B cell (primary cell): Measurements from ENCODE around the gene WDR13. TPM values are rescaled to one million over a fixed set of nuclear protein-coding genes. Genes with fewer than 3 reads are reported as not detected.

Source experiments
- ATAC-seq: fragments of 200-7000 bp; cut with Tn5 transposase; one replicate; pipeline ENCODE4 v1.10.0; 2021; ENCODE audit warnings: low read depth, mild to moderate bottlenecking, moderate number of reproducible peaks, moderate library complexity
- CTCF ChIA-PET: fragments of 350-600 bp; sonication (Branson Sonifier 250); formaldehyde crosslinking; loops from one replicate; lab custom pipeline; 2021; ENCODE audit warnings: antibody characterized with exemption, inconsistent platforms; lab: Charles Lee
- POLR2A ChIA-PET: fragments of 350-600 bp; sonication (Branson Sonifier 250); formaldehyde crosslinking; loops from one replicate; lab custom pipeline; 2021; ENCODE audit warnings: antibody characterized with exemption; lab: Charles Lee
- DNase-seq: peaks from one replicate; pipeline ENCODE4 v3.0.0; 2013
- H2AFZ ChIP-seq: 2 replicates; pipeline ENCODE4 v1.6.1; 2012; ENCODE audit warnings: mild to moderate bottlenecking, low read depth, low read length; ENCODE audit not compliant: insufficient read depth, poor library complexity, severe bottlenecking
- H3K27ac ChIP-seq, 2 donors: 1 replicate in 1 of 2; 2 replicates in 1 of 2; pipeline ENCODE4 v1.5.1; 2012 to 2013; ENCODE audit warnings: low read length in 2 of 2, mild to moderate bottlenecking in 2 of 2, moderate library complexity in 1 of 2
- H3K27me3 ChIP-seq, 4 experiments: fragments of 200-600 bp in 1 of 4; sonication (generic) in 1 of 4; replicated peaks in 1 of 4; 1 replicate in 2 of 4; 2 replicates in 2 of 4; pipeline versions ENCODE4 v1.6.1 to v1.7.0; 2013 to 2016; ENCODE audit warnings: low read length in 3 of 4, mild to moderate bottlenecking in 2 of 4, mixed read lengths in 1 of 4, moderate library complexity in 1 of 4; ENCODE audit not compliant: insufficient read depth in 4 of 4, control insufficient read depth in 3 of 4; ENCODE audit errors: control extremely low read depth in 1 of 4
- H3K36me3 ChIP-seq, 2 experiments: replicated peaks in 1 of 2; 1 replicate in 1 of 2; 2 replicates in 1 of 2; pipeline versions ENCODE4 v1.6.1 to v1.7.1; 2013; ENCODE audit warnings: low read length in 1 of 2; ENCODE audit not compliant: insufficient read depth in 2 of 2, control insufficient read depth in 1 of 2; ENCODE audit errors: control extremely low read depth in 1 of 2, extremely low read depth in 1 of 2
- H3K4me1 ChIP-seq, 2 donors: fragments of 200-600 bp in 1 of 2; sonication (generic) in 1 of 2; 1 replicate in 1 of 2; 2 replicates in 1 of 2; pipeline versions ENCODE4 v1.5.1 to v1.6.1; 2013 to 2017; ENCODE audit warnings: low read length in 2 of 2; ENCODE audit not compliant: control insufficient read depth in 2 of 2, insufficient read depth in 2 of 2
- H3K4me2 ChIP-seq: replicated peaks from 2 replicates; pipeline ENCODE3; 2012; ENCODE audit warnings: mild to moderate bottlenecking, low read depth, low read length; ENCODE audit not compliant: poor library complexity, severe bottlenecking
- H3K4me3 ChIP-seq, 5 experiments: fragments of 200-600 bp in 1 of 5; sonication (generic) in 1 of 5; 1 replicate in 3 of 5; 2 replicates in 2 of 5; pipeline versions ENCODE4 v1.5.1 to v1.7.0; 2011 to 2016; ENCODE audit warnings: low read length in 4 of 5, mild to moderate bottlenecking in 4 of 5, low read depth in 2 of 5, control low read depth in 1 of 5, moderate library complexity in 1 of 5; ENCODE audit not compliant: insufficient read depth in 1 of 5; ENCODE audit errors: control extremely low read depth in 1 of 5, extremely low read depth in 1 of 5
- H3K79me2 ChIP-seq: fragments of 200-600 bp; sonication (generic); one replicate; pipeline ENCODE4 v1.6.0; 2016; ENCODE audit warnings: low read length; ENCODE audit not compliant: control insufficient read depth, insufficient read depth
- H3K9ac ChIP-seq: fragments of 200-600 bp; sonication (generic); 2 replicates; pipeline ENCODE4 v1.6.1; 2017; ENCODE audit warnings: mild to moderate bottlenecking, low read length, moderate library complexity
- H3K9me3 ChIP-seq, 3 donors: one replicate each; pipeline versions ENCODE4 v1.6.1 to v1.7.1; 2013; ENCODE audit warnings: low read length in 2 of 3; ENCODE audit not compliant: control insufficient read depth in 2 of 3, insufficient read depth in 1 of 3; ENCODE audit errors: control extremely low read depth in 1 of 3
- H4K20me1 ChIP-seq: 2 replicates; pipeline ENCODE4 v1.6.0; 2012; ENCODE audit warnings: mild to moderate bottlenecking, low read length; ENCODE audit not compliant: insufficient read depth, control insufficient read depth, poor library complexity, severe bottlenecking
- H3K27ac Mint-ChIP-seq: one replicate; pipeline ENCODE4 v1.8.0; 2021; ENCODE audit warnings: mixed read lengths
- H3K27me3 Mint-ChIP-seq: one replicate; pipeline ENCODE4 v1.8.0; 2021; ENCODE audit warnings: mixed read lengths
- H3K4me1 Mint-ChIP-seq: one replicate; pipeline ENCODE4 v1.8.0; 2021; ENCODE audit warnings: mixed read lengths
- H3K4me3 Mint-ChIP-seq: one replicate; pipeline ENCODE4 v1.8.0; 2021; ENCODE audit warnings: mixed read lengths
- H3K9me3 Mint-ChIP-seq: one replicate; pipeline ENCODE4 v1.8.0; 2022; ENCODE audit warnings: mixed read lengths; ENCODE audit not compliant: insufficient read depth
- CTCF ChIP-seq: fragments of 200-600 bp; IDR thresholded peaks from one replicate; pipeline ENCODE4 v1.8.0; 2022; ENCODE audit warnings: antibody characterized with exemption, mild to moderate bottlenecking
- EZH2 ChIP-seq: IDR thresholded peaks from 2 replicates; pipeline ENCODE4 v1.6.1; 2012; ENCODE audit warnings: borderline replicate concordance, low read depth, mild to moderate bottlenecking, moderate library complexity, low read length; ENCODE audit not compliant: insufficient read depth, poor library complexity, severe bottlenecking
- WGBS: methylation state at CpG from one replicate; pipeline ENCODE4 v1.1.5; 2013; ENCODE audit warnings: missing lambda C conversion rate; ENCODE audit not compliant: insufficient coverage; 5-methylcytosine and 5-hydroxymethylcytosine counted together
- intact Hi-C: fragments of 100-400 bp; cut with micrococcal nuclease; formaldehyde crosslinking; loops from one replicate; pipeline ENCODE4 v1.10.0; 2022
- polyA plus RNA-seq: library from polyadenylated mRNA; depleted of rRNA; stranded (reverse); fragments of >200 nt; gene quantifications from 2 replicates; pipeline ENCODE4 v1.2.3, GENCODE V29; 2012
- total RNA-seq, 2 donors: library from RNA; stranded (reverse); fragments of 120-200 nt in 1 of 2; gene quantifications; 1 replicate in 1 of 2; 2 replicates in 1 of 2; pipeline versions ENCODE4 v1.2.3 to v1.2.4, GENCODE V29; 2013 to 2022

The WDR13 gene
- total and polyA plus RNA-seq, 2 donors (not counting 1 experiment from before 2014, with no cell fraction given) = 85.1 to 257 TPM

DNA sequence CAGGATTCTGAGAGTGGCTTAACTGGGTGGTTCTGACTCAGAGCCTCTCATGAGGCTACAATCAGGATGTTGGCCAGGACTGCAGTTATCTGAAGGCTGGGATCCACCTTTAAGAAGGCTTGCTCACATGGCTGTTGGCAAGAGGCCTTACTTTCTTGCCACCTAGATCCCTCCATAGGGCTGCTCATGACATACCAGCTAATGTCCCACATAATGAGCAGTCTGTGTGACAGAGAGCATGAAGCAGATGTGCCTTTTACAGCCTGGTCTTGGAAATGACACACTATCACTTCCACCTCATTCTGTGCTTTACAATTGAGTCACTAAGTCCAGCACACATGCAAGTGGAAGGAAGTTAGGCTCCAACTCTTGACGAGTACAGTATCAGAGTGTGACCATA, 27.3 kb upstream of the WDR13 start:
- no CpG with 5 or more reads among the region's 1 CpG for WGBS
- H3K27ac Mint-ChIP-seq = no peak overlapping the region
- intact Hi-C loops = loop anchor here (10.0 kb wide), 1 partner anchor 915 kb away; the partner anchor contains the start of genes ELK1 and UXT
- no peaks in the 10 kb centered on the region for H4K20me1 ChIP-seq
- H3K27me3 Mint-ChIP-seq = no peaks in the 10 kb centered on the region
- H3K4me3 Mint-ChIP-seq = no peak overlapping the region
- DNase-seq = no peak
- H3K4me3 ChIP-seq = no peak overlapping the region
- H3K4me1 Mint-ChIP-seq = peaks cover 14% of the 10 kb centered on the region
- no peak overlapping the region for H3K4me2 ChIP-seq
- no peak overlapping the region for H2AFZ ChIP-seq
- POLR2A ChIA-PET = no interaction called here
- CTCF ChIA-PET = no interaction called here
- H3K79me2 ChIP-seq = peaks cover 1% of the 10 kb centered on the region
- H3K9me3 ChIP-seq = no peaks in the 10 kb centered on the region
- peaks cover 4 to 6% of the 10 kb centered on the region in 2 donors for H3K4me1 ChIP-seq
- H3K9me3 Mint-ChIP-seq = no peaks in the 10 kb centered on the region
- no peaks in the 10 kb centered on the region for H3K27me3 ChIP-seq
- H3K27ac ChIP-seq = no peak overlapping the region
- no peak overlapping the region for H3K9ac ChIP-seq
- peaks cover 0 to 1% of the 10 kb centered on the region in 2 experiments for H3K36me3 ChIP-seq
- no peak for ATAC-seq
- TF ChIP-seq CTCF = no peak
- TF ChIP-seq EZH2 = no peak

- Histone ChIP-seq H3K79me2 (peaks cover 13% of the 10 kb centered on the region), H3K4me1 (peaks cover 16 to 22% of the 10 kb centered on the region in 2 donors), H3K4me3 (peak overlapping the region; percentile 60 to 88 (median 73)), H4K20me1 (peaks cover 7% of the 10 kb centered on the region), H3K9ac (peak overlapping the region; percentile 93), H3K4me2 (peak overlapping the region; percentile 77), H3K9me3 (no peaks in the 10 kb centered on the region), H2AFZ (peak overlapping the region; percentile 73), H3K27ac (peak overlapping the region; percentile 98 to 99), H3K36me3 (peaks cover 0 to 37% of the 10 kb centered on the region in 2 experiments), H3K27me3 (no peaks in the 10 kb centered on the region)
- no peak for ATAC-seq
- peaks cover 19% of the 10 kb centered on the region for H3K4me1 Mint-ChIP-seq
- ChIA-PET POLR2A (interaction anchor here (0.5 to 2.8 kb wide), 7 partner anchors 24 to 1430 kb away, joined by 3 to 20 read pairs (median 4); partner anchors contain the start of genes EBP, TBC1D25, USP11 and WAS), CTCF (interaction anchor here (1.5 kb wide), 1 partner anchor 52 kb away, joined by 3 read pairs; the partner anchor contains the start of gene EBP)
- WGBS = 58% methylated on average over 11 of the region's 19 CpGs
- H3K27me3 Mint-ChIP-seq = no peaks in the 10 kb centered on the region
- TF ChIP-seq CTCF = no peak
- no peak for TF ChIP-seq EZH2
- DNase-seq = no peak
- H3K9me3 Mint-ChIP-seq = no peaks in the 10 kb centered on the region
- H3K4me3 Mint-ChIP-seq = peak overlapping the region; percentile 88
- peak overlapping the region; percentile 97 for H3K27ac Mint-ChIP-seq
- intact Hi-C loops = loop anchor here (1.0 to 10.0 kb wide), 7 partner anchors 24 to 919 kb away; partner anchors contain the start of genes EBP, ELK1, PORCN and TBC1D25
Measured at GRCh38 chrX:48573690-48574269, 23.5 kb upstream of the WDR13 start.
